ENCODE measurements around the gene CCDC40. TPM values are rescaled to one million over a fixed set of nuclear protein-coding genes. Genes with fewer than 3 reads are reported as not detected.
A peak's percentile ranks its signal among the peaks of the same experiment; 100 is the strongest.

Gene CCDC40
- total and polyA plus RNA-seq, 2 of the 13 experiments (the other 11 are each of a cell fraction or from before 2014, with no cell fraction given) = 4.1 to 5.5 TPM

- TF ChIP-seq NFIB (CRISPR knock-in tag; IDR thresholded peaks at IDR 0.05; ENCODE audit: borderline replicate concordance) (no peak), POGK (CRISPR knock-in tag; conservative IDR thresholded peaks at IDR 0.05) (peak; percentile 87), SALL2 (CRISPR knock-in tag; IDR thresholded peaks at IDR 0.05) (peak; percentile 92; the same call in 1 of the 2 replicates), ZNF260 (CRISPR knock-in tag; IDR thresholded peaks at IDR 0.05; ENCODE audit: borderline replicate concordance, low read depth) (no peak), ZNF563 (CRISPR knock-in tag; IDR thresholded peaks at IDR 0.05) (no peak), ZNF564 (CRISPR knock-in tag; IDR thresholded peaks at IDR 0.05) (peak; percentile 85), ELF3 (CRISPR knock-in tag; IDR thresholded peaks at IDR 0.05) (peak; percentile 91), EHMT2 (IDR thresholded peaks at IDR 0.05; ENCODE audit: borderline replicate concordance, low read depth, low read length) (peak; percentile 82; the same call in 1 of the 2 replicates), NCOR1 (IDR thresholded peaks at IDR 0.05; ENCODE audit: borderline replicate concordance, low read length) (peak; percentile 97), RARA (CRISPR knock-in tag; IDR thresholded peaks at IDR 0.05) (peak; percentile 91), GPN1 (CRISPR knock-in tag; IDR thresholded peaks at IDR 0.05; ENCODE audit: borderline replicate concordance) (no peak), NR3C1 (CRISPR knock-in tag; IDR thresholded peaks at IDR 0.05) (no peak), SMAD1 (CRISPR knock-in tag; IDR thresholded peaks at IDR 0.05; ENCODE audit: borderline replicate concordance, low read depth) (peak; percentile 56; the same call in 1 of the 2 replicates), ZNF34 (CRISPR knock-in tag; IDR thresholded peaks at IDR 0.05; ENCODE audit: borderline replicate concordance) (no peak; the same call in 1 of the 2 replicates), ARNT2 (CRISPR knock-in tag; IDR thresholded peaks at IDR 0.05; ENCODE audit: low read depth) (peak; percentile 85), TCF7L2 (IDR thresholded peaks at IDR 0.05; ENCODE audit: low read depth, low read length) (peak; percentile 82; the same call in 1 of the 2 replicates), ZFY (CRISPR knock-in tag; IDR thresholded peaks at IDR 0.05) (peak; percentile 69), LRRFIP1 (CRISPR knock-in tag; conservative IDR thresholded peaks at IDR 0.05) (no peak), MAX (IDR thresholded peaks at IDR 0.05) (no peak), STAG1 (CRISPR knock-in tag; IDR thresholded peaks at IDR 0.05) (peak; percentile 35), KDM5A (IDR thresholded peaks at IDR 0.05; ENCODE audit: borderline replicate concordance, low read length) (no peak), ZNF850 (CRISPR knock-in tag; conservative IDR thresholded peaks at IDR 0.05) (no peak), KLF15 (CRISPR knock-in tag; IDR thresholded peaks at IDR 0.05; ENCODE audit: borderline replicate concordance) (peak; percentile 70; the same call in 1 of the 2 replicates), SNRNP70 (IDR thresholded peaks at IDR 0.05; ENCODE audit: low read depth, low read length) (no peak), MTA1 (CRISPR knock-in tag; IDR thresholded peaks at IDR 0.05; ENCODE audit: borderline replicate concordance) (peak; percentile 98), NFYB (CRISPR knock-in tag; IDR thresholded peaks at IDR 0.05) (peak; percentile 58), MLLT10 (CRISPR knock-in tag; IDR thresholded peaks at IDR 0.05) (no peak)
These were observed 48.1 kb upstream of the CCDC40 start (continued) for GRCh38 chr17:79988185-79988971.
